ENCODE results near the gene ITGBL1. TPM values are rescaled to one million over a fixed set of nuclear protein-coding genes. Genes with fewer than 3 reads are reported as not detected.

Gene ITGBL1
- total RNA-seq, 1 experiment from 2014 or later = not detected

DNA sequence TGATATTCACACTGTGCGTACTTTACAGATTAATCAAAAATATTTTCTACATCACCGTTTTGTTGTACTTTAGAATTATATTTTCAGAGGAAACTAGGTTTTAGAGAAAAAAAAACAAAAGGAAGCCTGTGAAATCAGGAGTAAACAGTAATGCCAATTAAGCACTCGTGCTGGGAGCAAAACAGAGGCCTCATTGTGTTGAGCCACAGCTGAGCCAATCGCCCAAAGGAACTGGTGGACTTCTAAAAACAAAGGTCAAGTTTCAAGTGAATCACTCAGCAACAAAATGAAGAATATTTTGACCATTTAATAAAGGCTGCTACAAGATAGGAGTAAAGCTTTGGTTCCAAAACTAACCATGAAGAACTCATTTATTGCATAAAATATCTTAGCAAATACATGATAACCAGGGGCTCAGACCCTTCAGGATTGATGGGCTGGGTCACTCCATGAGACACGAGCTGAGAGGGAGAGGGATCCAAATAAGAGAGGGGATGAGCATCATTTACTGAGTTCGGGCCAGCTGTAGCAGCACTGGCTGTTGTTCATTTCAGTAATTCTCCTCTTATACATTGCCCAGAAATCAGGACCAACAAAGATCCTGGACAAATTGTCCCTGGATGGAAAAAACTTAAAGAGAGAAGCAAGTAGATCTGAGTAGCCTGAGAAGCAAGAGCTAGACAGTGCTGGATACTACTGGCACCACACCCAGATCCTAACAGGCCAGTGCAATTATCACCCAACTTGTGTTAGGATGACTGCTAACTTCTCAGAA is 27.9 kb upstream of the ITGBL1 start:
- DNase-seq (ENCODE audit: unreplicated experiment) = no peak
- Mint-ChIP-seq H3K9me3 (ENCODE audit: unreplicated experiment) (no peaks in the 10 kb centered on the region), H3K4me3 (ENCODE audit: unreplicated experiment) (no peak overlapping the region), H3K4me1 (ENCODE audit: insufficient read depth, unreplicated experiment) (no peaks in the 10 kb centered on the region), H3K27ac (ENCODE audit: low read depth, unreplicated experiment) (no peak overlapping the region), H3K27me3 (ENCODE audit: insufficient read depth, unreplicated experiment) (no peaks in the 10 kb centered on the region), H3K36me3 (ENCODE audit: insufficient read depth, unreplicated experiment) (no peaks in the 10 kb centered on the region)
- TF ChIP-seq CTCF (IDR thresholded peaks at IDR 0.05; ENCODE audit: unreplicated experiment) = no peak
- POLR2A ChIA-PET = no interaction called here
- CTCF ChIA-PET = interaction anchor here (0.6 to 0.7 kb wide), 2 partner anchors 8 to 208 kb away, joined by 3 to 4 read pairs; partner anchors contain the start of gene NALCN
- intact Hi-C loops (cut with micrococcal nuclease) = no loop called here
- no TSS peak for BruUV-seq (replicated peaks)

DNA sequence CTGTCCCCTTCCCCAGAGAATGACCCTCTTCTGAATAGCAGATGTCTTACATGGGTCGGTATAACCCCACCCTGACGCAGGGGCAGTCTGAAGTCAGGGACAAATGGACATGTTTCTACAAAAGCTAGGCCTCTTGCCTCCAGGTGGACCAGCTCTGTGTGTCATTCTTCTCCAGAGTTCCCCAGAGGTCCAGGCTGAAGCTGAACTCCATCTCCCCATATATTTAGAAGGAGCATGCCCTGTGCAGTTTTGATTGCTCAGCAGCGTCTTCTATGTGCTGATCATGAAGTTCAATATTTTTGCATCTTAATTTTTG is 27.4 kb upstream of the ITGBL1 start:
- no peak for DNase-seq (ENCODE audit: unreplicated experiment)
- no peaks in the 10 kb centered on the region for H3K36me3 Mint-ChIP-seq (ENCODE audit: insufficient read depth, unreplicated experiment)
- no TSS peak for BruUV-seq (replicated peaks)
- intact Hi-C loops (cut with micrococcal nuclease) = no loop called here
- H3K4me3 Mint-ChIP-seq (ENCODE audit: unreplicated experiment) = no peak overlapping the region
- no peaks in the 10 kb centered on the region for H3K9me3 Mint-ChIP-seq (ENCODE audit: unreplicated experiment)
- no peaks in the 10 kb centered on the region for H3K27me3 Mint-ChIP-seq (ENCODE audit: insufficient read depth, unreplicated experiment)
- ChIA-PET POLR2A (no interaction called here), CTCF (interaction anchor here (0.6 kb wide), 1 partner anchor 9 kb away, joined by 3 read pairs; the partner anchor contains the start of gene NALCN)
- no peak for TF ChIP-seq CTCF (IDR thresholded peaks at IDR 0.05; ENCODE audit: unreplicated experiment)
- H3K27ac Mint-ChIP-seq (ENCODE audit: low read depth, unreplicated experiment) = no peak overlapping the region
- H3K4me1 Mint-ChIP-seq (ENCODE audit: insufficient read depth, unreplicated experiment) = no peaks in the 10 kb centered on the region

DNA sequence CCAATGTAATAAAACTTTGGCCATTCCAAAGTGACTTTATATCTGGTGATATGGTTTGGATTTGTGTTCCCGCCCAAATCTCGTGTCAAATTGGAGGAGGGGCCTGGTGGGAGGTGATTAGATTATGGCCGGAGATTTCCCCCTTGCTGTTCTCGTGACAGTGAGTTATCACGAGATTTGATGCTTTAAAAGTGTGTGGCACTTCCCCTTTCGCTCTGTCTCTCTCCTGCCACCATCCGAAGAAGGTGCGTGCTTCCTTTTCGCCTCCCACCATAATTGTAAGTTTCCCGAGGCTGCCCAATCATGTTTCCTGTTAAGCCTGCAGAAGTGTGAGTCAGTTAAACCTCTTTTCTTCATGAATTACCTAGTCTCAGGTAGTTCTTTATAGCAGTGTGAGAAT is 26.9 kb upstream of the ITGBL1 start:
- no peaks in the 10 kb centered on the region for H3K9me3 Mint-ChIP-seq (ENCODE audit: unreplicated experiment)
- H3K36me3 Mint-ChIP-seq (ENCODE audit: insufficient read depth, unreplicated experiment) = no peaks in the 10 kb centered on the region
- intact Hi-C loops (cut with micrococcal nuclease) = no loop called here
- DNase-seq (ENCODE audit: unreplicated experiment) = no peak
- H3K27me3 Mint-ChIP-seq (ENCODE audit: insufficient read depth, unreplicated experiment) = no peaks in the 10 kb centered on the region
- no TSS peak for BruUV-seq (replicated peaks)
- CTCF ChIA-PET = no interaction called here
- no peaks in the 10 kb centered on the region for H3K4me1 Mint-ChIP-seq (ENCODE audit: insufficient read depth, unreplicated experiment)
- no peak for TF ChIP-seq CTCF (IDR thresholded peaks at IDR 0.05; ENCODE audit: unreplicated experiment)
- H3K4me3 Mint-ChIP-seq (ENCODE audit: unreplicated experiment) = no peak overlapping the region
- POLR2A ChIA-PET = no interaction called here
- H3K27ac Mint-ChIP-seq (ENCODE audit: low read depth, unreplicated experiment) = no peak overlapping the region

GRCh38 chr13:101429733-101430132 is 22.7 kb upstream of the ITGBL1 start:
- intact Hi-C loops (cut with micrococcal nuclease) = no loop called here
- no peak overlapping the region for H3K4me3 Mint-ChIP-seq (ENCODE audit: unreplicated experiment)
- H3K27me3 Mint-ChIP-seq (ENCODE audit: insufficient read depth, unreplicated experiment) = no peaks in the 10 kb centered on the region
- BruUV-seq (replicated peaks) = no TSS peak
- POLR2A ChIA-PET = interaction anchor here (1.0 kb wide), 1 partner anchor 19 kb away, joined by 3 read pairs; no protein-coding TSS in a partner anchor
- CTCF ChIA-PET = no interaction called here
- no peaks in the 10 kb centered on the region for H3K9me3 Mint-ChIP-seq (ENCODE audit: unreplicated experiment)
- H3K4me1 Mint-ChIP-seq (ENCODE audit: insufficient read depth, unreplicated experiment) = no peaks in the 10 kb centered on the region
- DNase-seq (ENCODE audit: unreplicated experiment) = peak; percentile 17
- H3K36me3 Mint-ChIP-seq (ENCODE audit: insufficient read depth, unreplicated experiment) = no peaks in the 10 kb centered on the region
- no peak overlapping the region for H3K27ac Mint-ChIP-seq (ENCODE audit: low read depth, unreplicated experiment)
- TF ChIP-seq CTCF (IDR thresholded peaks at IDR 0.05; ENCODE audit: unreplicated experiment) = no peak
